HS-27A (cell line): ENCODE measurements around the gene KRTAP5-3.
"Not testable (repeated sequence)": the region's sequence is repeated elsewhere in the genome, so short reads cannot be mapped to it uniquely, and the experiment has no call there.

Experiments
- DNase-seq: peaks from one replicate; pipeline ENCODE4 v3.0.0-alpha.2; 2012; ENCODE audit warnings: low read depth, missing footprints

KRTAP5-3 gene

DNA sequence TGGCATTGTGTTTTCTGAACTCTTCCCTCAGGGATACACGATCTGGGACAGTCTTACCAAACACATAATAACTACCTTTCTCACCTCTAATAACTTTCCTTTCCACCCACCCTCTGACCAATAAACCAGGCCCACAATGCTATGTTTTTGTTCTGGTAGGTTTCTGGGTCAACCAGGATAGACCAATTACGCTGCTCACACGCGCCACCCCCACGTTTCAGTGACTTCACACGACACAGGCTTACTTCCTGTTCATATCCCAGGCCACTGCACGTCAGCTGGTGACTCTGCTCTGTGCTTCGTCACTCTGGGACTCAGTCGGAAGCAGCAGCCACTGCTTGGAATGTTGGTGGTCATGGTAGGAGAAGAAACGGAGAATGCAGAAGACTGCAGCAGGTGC is 11.2 kb upstream of the KRTAP5-3 start:
- no peak for DNase-seq

DNA sequence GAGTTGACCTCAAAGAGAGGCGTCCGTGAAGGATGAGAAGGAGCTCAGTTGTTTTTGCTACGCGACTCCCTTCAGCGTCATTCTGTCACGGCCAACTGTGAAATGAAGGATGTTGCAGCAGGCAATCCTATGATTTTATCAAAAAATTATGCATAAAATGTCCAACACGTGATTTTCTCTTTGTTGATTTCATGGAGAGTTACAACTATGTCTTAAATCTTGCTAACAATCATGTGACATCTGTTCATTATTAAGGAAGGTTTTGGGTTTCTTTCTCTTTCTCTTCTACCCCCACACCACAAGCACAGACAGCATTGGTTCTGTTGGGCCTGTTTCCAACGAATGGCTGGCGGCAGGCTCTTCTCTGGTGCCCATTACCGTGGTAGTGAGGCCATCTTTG is 10.0 kb upstream of the KRTAP5-3 start:
- no peak for DNase-seq

DNA sequence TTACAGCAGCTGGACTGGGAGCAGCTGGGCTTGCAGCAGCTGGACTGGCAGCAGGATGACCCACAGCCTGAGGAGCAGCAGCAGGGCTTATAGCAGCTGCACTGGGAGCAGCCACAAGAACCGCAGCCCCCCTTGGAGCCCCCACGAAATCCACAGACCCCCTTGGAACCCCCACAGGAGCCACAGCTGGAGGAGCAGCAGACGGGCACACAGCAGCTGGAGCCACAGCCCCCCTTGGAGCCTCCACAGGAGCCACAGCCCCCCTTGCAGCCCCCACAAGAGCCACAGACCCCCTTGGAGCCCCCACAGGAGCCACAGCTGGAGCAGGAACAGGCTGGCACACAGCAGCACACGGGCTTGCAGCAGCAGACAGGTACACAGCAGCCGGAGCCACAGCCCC is 362 bp downstream of the KRTAP5-3 start:
- DNase-seq: not testable (repeated sequence)

DNA sequence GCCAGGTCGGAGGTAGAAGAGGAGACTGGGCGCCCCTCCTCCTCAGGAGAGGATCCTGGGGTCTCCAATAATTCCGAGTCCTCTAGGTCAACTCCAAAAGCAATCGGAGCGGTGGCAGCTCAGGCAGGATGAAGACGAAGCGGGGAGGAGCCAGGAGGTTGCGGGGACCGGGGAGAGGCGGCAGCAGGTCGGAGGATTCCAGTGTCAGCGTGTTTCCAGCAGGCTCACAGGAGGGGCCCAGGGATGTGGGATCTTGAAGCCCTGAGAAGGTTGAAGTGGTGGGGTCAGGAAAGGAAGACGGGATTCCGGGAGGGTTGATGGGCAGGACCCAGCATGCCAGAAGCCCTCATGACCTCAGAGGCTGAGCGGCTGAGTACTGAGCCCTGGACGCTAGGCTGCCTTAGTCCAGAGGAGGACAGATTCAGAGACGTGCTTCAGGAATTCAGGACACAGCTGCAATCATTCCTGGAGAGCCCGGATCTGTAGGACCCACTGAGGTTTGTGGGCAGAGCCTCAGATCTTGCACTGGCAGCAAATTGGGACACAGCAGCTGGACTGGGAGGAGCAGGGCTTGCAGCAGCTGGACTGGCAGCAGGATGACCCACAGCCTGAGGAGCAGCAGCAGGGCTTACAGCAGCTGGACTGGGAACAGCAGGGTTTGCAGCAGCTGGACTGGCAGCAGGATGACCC is 962 bp downstream of the KRTAP5-3 start:
- not testable (repeated sequence) for DNase-seq

DNA sequence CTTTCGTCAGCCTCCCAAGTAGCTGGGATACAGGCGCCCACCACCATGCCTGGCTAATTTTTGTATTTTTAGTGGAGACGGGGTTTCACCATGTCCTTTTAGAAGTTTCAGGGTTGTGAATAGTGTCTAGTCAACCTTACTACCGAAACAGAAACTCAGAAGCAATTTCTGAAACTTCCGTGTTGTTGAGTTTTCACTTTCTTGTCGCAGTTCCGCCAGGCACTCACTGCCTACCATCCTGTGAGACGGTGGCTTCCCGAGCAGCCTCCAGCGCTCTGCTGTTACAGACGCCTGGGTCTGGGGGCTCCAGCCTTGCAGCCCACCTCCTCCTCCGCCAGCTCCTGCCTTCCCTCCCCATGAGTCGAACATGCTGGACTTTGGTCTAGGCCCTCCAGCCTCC is 2.3 kb downstream of the KRTAP5-3 start:
- not testable (repeated sequence) for DNase-seq

DNA sequence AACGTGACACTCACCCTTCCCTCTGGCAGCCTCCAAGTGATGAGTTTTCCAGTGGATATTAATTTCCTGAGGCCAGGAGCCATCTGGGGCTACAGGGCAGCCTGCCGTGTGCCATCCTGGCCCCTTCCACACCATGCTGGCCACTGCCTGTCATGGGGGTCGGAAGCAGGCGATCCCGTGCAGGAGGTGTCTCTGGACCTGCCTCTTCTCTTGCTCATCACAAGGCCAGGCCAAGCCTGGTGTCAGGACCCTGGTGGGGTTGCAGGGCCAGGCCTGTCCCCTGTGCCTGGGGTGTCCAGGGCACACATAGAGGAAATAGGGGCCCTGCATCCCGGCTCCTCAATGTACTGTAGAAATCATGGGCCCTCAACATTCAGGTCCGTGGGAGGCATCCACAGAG is 3.6 kb downstream of the KRTAP5-3 start:
- no peak for DNase-seq

DNA sequence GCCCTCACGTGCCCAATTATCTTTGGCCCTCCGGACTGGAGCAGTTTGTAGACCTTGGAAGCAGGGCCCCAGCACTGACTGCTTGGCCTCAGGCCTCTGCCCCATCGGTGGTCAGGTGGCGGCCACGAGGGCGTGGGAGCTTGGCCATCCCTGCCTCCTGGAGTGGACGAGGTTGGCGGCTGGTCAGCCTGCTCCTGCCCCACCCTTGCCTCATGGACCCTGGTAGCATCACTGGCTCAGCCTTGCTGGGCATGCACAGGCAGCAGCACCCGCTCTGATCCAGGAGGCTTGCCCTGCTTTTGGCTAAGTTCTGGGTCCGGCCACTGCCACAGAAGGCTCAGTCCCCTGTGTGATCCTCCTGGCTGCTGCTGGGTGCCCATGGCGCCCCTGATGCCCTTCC is 4.1 kb downstream of the KRTAP5-3 start:
- no peak for DNase-seq

DNA sequence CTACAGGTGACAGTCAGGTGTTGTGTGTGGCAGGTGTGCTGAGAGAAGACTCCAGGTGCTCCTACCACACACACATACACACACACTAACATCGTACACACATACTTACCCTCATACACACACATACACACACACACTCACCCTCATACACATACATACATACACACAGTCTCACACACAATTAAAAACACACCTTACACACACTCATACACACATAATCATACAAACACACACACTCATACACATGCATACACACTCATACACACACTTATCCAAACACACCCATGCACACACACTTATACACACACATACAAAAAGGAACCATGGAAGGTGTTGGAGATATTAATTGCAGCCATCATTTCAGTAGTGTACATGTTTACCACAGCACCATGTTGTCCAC is 4.6 kb downstream of the KRTAP5-3 start:
- DNase-seq: no peak

DNA sequence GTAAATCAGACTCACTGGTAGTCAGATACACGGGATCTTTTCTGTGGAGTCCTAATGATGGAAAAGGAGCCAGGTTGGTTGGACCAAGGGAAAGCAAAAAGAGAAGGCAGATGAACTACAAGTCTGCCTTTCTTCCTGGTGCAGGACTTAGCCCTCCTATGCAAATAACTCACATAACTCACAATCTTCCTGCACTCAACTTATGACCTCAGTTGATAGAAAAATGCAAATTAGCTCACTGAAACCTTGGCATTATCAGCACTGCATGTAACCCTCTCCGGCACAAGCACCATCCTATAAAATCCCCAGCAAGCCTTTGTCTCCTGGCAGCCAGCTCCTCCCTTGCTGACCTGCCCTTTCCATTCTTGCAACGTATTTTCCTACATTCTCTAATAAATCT is 6.6 kb downstream of the KRTAP5-3 start:
- DNase-seq: not testable (repeated sequence)

DNA sequence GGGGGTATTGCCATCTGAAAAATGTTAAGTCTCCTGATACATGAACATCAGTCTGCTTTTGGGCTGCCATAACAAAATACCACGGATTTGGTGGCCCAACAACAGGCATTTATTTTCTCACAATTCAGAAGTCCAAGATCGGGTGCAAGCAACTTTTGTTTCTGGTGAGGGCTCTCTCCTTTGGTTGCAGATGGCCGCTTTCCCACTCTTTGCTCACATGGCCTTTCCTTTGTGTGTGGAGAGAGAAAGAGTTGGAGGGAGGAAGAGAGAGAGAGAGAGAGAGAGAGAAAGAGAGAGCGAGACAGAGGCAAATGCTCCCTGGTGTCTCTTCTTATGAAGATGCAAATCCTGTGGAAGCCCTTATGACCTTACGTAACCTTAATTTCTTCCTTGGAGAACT is 7.6 kb downstream of the KRTAP5-3 start:
- no peak for DNase-seq

DNA sequence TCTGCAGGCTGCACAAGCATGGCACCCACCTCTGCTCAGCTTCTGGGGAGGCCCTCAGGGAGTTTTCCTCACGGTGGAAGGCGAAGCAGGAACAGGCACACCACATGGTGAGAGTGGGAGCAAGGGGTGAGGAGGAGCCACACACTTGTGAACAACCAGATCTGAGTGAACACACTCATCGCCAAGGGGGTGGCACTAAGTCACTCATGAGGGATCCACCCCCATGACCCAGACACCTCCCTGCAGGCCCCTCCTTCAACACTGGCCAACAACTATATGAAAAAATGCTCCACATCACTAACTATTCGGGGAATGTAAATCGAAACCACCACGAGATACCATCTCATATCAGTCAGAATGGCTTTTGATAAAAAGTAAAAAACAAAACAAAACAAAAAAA is 9.4 kb downstream of the KRTAP5-3 start:
- DNase-seq: peak; percentile 14

DNA sequence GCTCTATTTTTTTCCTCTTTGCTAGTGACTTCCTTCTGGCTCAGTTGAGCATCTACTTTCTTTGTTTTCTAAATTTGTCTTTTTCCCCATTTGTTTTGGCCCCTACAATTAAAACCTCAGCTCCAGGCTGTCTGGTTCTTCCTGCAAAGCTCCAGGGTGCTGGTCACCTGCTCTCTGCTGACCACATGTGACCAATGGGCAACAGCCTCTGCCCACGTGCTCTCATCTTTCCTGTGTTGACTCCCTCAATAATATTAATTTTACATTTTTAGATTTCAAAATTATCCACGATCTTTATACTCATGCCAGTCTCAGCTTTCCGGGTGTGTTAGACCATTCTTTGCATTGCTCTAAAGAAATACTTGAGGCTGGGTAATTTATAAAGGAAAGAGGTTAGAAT is 9.9 kb downstream of the KRTAP5-3 start:
- DNase-seq: not testable (repeated sequence)

DNA sequence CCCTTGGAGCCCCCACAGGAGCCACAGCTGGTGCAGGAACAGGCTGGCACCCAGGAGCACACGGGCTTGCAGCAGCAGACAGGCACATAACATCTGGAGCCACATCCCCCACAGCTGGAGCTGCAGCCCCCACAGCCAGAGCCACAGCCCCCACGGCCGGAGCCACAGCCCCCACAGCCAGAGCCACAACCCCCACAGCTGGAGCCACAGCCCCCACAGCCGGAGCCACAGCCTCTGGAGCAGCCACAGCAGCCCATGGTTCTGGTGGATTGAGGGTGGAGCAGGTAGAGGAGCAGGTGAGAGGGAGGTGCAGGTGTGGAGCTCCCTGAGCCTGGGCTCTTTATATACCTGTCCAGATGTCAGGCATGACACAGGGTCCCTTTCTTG is 10.3 kb downstream of the KRTAP5-3 start, which contains the start of gene KRTAP5-2:
Gene KRTAP5-2 (minus strand): TSS at position 301 of the 387 bp plus-strand sequence. CDS start 44 bp downstream, at position 257.
- no peak for DNase-seq

DNA sequence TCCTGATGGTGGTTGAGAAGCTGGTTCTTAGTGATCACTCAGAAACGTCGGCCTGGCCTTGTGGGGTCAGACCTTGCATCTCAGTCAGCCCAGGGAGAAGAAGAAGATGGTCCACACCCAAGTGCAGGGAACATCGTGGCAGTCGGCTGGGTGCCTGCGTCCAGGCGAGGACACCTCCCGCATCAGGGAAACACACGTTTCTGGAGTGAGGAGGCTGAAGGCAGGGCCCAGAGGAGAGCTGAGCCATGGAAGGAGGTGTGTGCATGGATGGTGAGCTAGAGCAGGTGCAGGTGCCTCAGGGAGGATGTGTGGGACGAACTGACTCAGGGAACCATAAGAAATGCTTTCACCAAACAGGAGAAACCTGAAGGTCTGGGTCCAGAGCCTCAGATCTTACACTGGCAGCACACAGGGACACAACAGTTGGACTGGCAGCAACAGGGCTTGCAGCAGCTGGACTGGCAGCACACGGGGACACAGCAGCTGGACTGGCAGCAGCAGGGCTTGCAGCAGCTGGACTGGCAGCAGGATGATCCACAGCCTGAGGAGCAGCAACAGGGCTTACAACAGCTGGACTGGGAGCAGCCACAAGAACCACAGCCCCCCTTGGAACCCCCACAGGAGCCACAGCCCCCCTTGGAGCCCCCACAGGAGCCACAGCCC is 10.8 kb downstream of the KRTAP5-3 start:
- no peak for DNase-seq

DNA sequence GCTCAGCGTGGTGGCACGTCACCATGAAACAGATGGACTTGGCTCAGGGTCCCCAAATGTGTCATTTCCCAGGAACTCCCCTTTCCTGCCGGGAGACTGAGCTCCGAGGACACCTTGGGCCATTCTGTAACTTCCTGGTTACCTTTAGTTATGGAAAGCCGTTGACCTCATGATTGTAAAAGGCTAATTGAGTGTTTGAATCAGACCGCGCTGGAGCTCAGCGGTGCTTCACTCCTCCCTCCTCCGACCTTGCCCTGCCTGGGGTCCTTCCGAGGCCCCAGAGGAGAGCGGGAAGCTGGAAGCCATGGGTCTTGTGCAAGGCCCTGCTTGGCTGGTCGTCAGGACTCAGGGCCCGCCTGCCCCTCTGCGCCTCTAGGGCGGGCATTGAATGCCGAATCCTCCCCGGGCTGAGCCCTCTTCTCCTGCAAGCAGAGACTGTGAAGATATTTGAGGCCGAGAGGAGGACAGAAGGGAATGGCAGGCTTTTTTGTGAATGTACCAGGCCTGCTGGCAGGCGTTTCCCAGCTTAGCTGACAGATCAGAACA is 11.6 kb downstream of the KRTAP5-3 start:
- DNase-seq: not testable (repeated sequence)

DNA sequence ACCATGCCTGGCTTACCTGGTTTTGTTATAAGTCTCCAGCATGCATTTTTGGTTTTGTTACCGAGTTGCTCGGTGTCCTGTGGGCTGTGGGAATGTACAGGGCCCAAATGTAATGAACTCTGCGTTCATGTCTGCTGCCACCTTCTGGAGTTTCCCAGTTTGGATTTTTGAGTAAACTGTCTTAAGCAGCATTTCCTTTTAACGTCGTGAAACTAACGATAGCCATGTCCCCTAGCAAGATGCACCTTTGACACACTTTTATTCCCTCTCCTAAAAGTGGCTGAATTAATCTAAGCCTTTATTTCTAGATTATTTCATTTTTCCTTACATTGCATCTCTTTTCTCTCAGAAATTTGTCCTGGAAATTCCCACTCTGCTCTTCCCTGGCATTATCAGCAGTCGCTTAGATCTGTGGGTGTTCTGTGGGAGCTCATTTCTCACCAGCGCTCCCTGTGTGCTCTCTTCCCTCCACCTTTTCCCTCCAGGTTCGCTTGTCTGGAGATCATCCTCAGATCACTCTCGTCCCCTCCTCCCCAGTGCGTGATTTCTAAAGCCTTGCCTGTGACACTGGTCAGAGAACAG is 12.2 kb downstream of the KRTAP5-3 start:
- DNase-seq: not testable (repeated sequence)

DNA sequence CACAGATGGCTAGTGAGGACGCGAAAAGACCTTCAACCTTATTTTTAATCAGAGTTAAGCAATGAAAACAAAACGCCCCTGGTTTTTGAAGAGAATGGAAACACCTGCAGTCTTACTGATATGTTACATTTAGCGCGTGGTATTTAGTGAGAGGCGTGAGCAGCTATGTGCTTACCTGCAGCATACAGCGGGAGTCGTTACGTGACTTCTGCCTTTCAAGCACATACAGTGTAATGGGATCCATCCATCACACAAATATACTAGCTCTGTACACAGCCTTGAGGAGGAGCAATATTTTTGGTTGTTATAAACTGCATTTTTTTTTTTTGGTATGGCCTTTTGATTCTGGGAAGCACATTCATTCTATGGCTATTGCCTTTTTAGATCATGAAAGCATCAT is 15.6 kb downstream of the KRTAP5-3 start:
- no peak for DNase-seq

DNA sequence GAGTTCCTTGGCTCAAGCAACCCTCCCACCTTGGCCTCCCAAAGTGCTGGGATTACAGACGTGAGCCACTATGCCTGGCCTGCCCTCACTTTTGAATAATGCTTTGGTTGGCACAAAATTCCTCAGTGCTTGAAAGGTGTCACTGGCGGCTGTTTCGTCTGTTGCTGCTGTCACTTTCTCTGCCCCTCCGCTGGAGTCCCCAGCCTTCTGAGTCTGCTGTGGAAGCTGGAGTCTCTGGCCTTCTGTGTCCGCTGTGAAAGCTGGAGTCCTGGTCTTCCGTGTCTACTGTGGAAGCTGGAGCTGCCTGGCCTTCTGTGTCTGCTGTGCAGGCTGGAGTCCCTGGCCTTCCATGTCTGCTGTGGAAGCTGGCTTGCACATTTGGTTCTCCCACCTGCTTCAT is 18.3 kb downstream of the KRTAP5-3 start:
- no peak for DNase-seq

DNA sequence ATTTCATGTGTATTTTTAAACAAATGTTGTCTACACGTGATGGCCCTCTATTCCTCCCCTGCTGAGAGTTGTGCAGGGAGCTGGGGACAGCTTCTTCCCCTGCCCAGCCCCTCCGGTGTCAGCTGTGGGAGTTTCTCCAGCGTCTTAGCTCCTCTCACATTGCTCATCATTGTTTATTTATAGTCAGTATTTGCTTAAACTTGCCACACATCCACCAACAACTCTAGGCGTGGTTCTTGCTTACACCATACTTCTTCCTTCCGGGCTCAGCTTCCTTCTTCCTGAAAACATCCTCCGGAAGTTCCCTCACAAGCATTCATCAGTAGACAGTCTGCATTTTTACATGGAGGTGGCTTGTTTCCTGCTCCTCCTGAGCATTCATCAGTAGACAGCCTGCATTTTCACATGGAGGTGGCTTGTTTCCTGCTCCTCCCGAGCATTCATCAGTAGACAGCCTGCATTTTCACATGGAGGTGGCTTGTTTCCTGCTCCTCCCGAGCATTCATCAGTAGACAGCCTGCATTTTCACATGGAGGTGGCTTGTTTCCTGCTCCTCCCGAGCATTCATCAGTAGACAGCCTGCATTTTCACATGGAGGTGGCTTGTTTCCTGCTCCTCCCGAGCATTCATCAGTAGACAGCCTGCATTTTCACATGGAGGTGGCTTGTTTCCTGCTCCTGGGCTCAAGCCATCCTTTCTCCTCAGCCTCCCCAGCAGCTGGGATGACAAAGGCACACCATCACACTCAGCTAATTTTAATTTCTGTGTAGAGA is 18.9 kb downstream of the KRTAP5-3 start:
- not testable (repeated sequence) for DNase-seq

DNA sequence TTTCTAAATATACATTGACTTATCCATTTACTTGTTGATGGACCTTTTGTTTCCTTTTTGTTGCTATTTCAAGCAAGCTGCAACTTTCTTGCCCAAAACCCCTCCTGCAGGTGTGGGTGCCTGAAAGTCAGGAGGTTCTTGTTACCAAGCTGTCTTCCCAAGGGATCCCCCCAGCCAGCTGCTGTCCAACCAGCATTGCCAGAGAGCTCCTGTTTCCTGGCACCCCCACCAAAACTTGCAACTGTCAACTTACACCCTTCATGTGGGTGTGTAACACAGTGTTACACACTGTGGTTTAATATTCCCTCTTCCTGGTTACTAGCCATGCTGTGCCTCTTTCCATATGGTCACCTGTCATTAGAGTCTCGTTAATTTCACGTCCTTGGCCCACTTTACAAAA is 21.6 kb downstream of the KRTAP5-3 start:
- no peak for DNase-seq

DNA sequence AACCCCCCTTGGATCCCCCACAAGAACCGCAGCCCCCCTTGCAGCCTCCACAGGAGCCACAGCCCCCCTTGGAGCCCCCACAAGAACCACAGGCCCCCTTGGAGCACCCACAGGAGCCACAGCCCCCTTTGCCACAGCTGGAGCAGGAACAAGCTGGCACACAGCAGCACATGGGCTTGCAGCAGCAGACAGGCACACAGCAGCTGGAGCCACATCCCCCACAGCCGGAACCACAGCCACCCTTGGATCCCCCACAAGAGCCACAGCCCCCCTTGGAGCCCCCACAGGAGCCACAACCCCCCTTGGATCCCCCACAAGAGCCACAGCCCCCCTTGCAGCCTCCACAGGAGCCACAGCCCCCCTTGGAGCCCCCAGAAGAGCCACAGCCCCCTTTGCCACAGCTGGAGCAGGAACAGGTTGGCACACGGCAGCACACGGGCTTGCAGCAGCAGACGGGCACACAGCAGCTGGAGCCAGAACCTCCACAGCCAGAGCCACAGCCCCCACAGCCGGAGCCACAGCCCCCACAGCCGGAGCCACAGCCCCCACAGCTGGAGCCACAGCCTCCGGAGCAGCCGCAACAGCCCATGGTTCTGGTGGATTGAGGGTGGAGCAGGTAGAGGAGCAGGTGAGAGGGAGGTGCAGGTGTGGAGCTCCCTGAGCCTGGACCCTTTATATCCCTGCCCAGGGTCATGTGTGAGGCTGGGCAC is 23.4 kb downstream of the KRTAP5-3 start, which contains the start of gene KRTAP5-1:
Gene KRTAP5-1 (minus strand): TSS at position 623 of the 710 bp plus-strand sequence. CDS start 34 bp downstream, at position 589.
- DNase-seq: not testable (repeated sequence)
